ENCODE results near the gene HPCA.

DNA sequence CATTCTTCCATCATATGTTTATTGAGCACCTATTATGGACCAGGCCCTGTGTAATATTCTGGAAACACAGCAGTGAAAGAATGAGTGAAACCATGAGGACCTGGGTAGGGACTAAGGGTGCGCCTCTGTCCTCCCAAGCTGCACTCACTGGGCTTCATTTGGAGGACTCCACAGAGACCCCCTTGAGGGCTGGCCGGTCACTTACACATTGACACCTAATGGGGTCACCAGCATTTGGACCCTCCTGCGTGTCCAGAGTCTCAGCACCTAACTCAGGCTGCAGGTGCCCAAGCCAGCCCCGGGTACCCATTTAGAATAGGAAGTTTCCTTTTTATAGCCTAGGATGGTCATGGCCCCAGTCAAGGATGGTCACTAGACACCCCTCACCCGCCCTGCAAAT lies 12.8 kb upstream of the HPCA start:
- TF ChIP-seq TAF1 (IDR thresholded peaks at IDR 0.05; ENCODE audit: low read depth, low read length) (no peak), POLR2A (IDR thresholded peaks at IDR 0.05; ENCODE audit: control extremely low read depth in 1 of 2, low read depth in 2 of 2, low read length in 2 of 2) (no peak), BRCA1 (IDR thresholded peaks at IDR 0.05; ENCODE audit: low read depth, low read length) (no peak), EZH2 (IDR thresholded peaks at IDR 0.05; ENCODE audit: low read depth, low read length, severe bottlenecking) (no peak), TCF12 (IDR thresholded peaks at IDR 0.05; ENCODE audit: low read depth, low read length) (no peak)
- TF ChIP-seq, protein P1, sequence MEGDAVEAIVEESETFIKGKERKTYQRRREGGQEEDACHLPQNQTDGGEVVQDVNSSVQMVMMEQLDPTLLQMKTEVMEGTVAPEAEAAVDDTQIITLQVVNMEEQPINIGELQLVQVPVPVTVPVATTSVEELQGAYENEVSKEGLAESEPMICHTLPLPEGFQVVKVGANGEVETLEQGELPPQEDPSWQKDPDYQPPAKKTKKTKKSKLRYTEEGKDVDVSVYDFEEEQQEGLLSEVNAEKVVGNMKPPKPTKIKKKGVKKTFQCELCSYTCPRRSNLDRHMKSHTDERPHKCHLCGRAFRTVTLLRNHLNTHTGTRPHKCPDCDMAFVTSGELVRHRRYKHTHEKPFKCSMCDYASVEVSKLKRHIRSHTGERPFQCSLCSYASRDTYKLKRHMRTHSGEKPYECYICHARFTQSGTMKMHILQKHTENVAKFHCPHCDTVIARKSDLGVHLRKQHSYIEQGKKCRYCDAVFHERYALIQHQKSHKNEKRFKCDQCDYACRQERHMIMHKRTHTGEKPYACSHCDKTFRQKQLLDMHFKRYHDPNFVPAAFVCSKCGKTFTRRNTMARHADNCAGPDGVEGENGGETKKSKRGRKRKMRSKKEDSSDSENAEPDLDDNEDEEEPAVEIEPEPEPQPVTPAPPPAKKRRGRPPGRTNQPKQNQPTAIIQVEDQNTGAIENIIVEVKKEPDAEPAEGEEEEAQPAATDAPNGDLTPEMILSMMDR (IDR thresholded peaks at IDR 0.05; ENCODE audit: control extremely low read depth in 1 of 3, insufficient read depth in 1 of 3, low read depth in 1 of 3, low read length in 3 of 3) = no peak
